Measurements from ENCODE around the gene EPN2. TPM values are rescaled to one million over a fixed set of nuclear protein-coding genes. Genes with fewer than 3 reads are reported as not detected.

Gene EPN2
- total RNA-seq, 1 experiment from 2014 or later = 113 TPM

DNA sequence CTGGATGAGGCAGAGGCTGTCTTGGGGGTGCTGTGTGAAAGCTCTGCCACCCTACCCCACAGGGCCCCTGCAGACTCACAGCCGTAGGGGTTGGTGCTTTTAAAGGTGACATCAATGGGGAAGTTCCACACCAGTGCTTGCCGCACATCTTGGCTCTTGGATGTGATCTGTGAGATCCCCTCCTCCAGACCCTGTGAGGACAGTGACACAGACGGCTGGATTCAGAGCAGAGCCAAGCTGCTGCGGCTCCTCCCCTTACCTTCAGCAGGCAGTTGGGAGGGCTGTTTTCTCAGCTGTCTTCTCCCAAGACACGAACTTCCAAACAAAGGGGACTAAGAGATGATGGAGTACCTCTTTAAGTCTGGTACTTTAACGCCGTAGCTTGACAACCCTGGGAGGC, 120.6 kb downstream of the EPN2 start:
- H3K9me3 ChIP-seq (ENCODE audit: insufficient read depth, low read depth) = no peaks in the 10 kb centered on the region
- H4K20me1 ChIP-seq (ENCODE audit: insufficient read depth) = no peaks in the 10 kb centered on the region
- intact Hi-C loops (cut with micrococcal nuclease; ENCODE audit: unreplicated experiment) = no loop called here
- no peak overlapping the region for H2AFZ ChIP-seq
- peaks cover 16% of the 10 kb centered on the region for H3K4me1 ChIP-seq (replicated peaks; ENCODE audit: insufficient read depth)
- no peaks in the 10 kb centered on the region for H3K27me3 ChIP-seq (ENCODE audit: insufficient read depth, low read depth)
- DNase-seq = no peak
- H3K27ac ChIP-seq = no peak overlapping the region
- H3K36me3 ChIP-seq (ENCODE audit: low read depth) = peaks cover 13% of the 10 kb centered on the region; the same call in 1 of the 2 replicates
- H3K79me2 ChIP-seq (ENCODE audit: low read depth) = peaks cover 16% of the 10 kb centered on the region
- POLR2A ChIA-PET (ENCODE audit: unreplicated experiment) = interaction anchor here (0.7 kb wide), 1 partner anchor 16 kb away, joined by 3 read pairs; no protein-coding TSS in a partner anchor
- no peak overlapping the region for H3K4me2 ChIP-seq
- CTCF ChIA-PET = no interaction called here
- H3K9me2 ChIP-seq (ENCODE audit: insufficient read depth) = no peaks in the 10 kb centered on the region
- no peak overlapping the region for H3K4me3 ChIP-seq
- peaks cover 18% of the 10 kb centered on the region for H3F3A ChIP-seq (ENCODE audit: insufficient read depth, low read depth)
- no peak for TF ChIP-seq EZH2 (IDR thresholded peaks at IDR 0.05; ENCODE audit: low read depth)
- TF ChIP-seq, protein P1, sequence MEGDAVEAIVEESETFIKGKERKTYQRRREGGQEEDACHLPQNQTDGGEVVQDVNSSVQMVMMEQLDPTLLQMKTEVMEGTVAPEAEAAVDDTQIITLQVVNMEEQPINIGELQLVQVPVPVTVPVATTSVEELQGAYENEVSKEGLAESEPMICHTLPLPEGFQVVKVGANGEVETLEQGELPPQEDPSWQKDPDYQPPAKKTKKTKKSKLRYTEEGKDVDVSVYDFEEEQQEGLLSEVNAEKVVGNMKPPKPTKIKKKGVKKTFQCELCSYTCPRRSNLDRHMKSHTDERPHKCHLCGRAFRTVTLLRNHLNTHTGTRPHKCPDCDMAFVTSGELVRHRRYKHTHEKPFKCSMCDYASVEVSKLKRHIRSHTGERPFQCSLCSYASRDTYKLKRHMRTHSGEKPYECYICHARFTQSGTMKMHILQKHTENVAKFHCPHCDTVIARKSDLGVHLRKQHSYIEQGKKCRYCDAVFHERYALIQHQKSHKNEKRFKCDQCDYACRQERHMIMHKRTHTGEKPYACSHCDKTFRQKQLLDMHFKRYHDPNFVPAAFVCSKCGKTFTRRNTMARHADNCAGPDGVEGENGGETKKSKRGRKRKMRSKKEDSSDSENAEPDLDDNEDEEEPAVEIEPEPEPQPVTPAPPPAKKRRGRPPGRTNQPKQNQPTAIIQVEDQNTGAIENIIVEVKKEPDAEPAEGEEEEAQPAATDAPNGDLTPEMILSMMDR (conservative IDR thresholded peaks at IDR 0.05) = no peak
- BruUV-seq (replicated peaks) = no TSS peak

DNA sequence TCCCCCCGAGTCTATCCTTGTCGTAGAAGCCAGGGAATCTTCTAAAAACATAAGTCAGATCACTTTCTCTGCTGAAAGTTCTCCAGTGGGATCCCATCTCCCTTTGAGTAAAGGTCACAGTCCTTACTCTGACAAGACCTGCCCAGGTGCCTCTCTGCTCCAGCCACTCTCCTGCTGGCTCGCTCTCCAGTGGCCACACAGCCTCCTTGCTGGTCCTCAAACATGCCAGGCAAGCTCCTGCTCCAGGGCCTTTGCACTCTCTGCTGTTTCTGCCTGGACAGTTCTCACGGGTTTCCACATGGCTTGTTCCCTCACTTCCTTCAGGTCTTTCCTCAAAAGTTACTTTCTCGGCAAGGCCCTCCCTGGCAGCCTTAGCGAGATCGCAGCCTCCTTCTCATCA, 122.0 kb downstream of the EPN2 start:
- no TSS peak for BruUV-seq (replicated peaks)
- Histone ChIP-seq H3K9me3 (ENCODE audit: insufficient read depth, low read depth) (no peaks in the 10 kb centered on the region), H3K4me3 (no peak overlapping the region), H3K27ac (no peak overlapping the region), H3K4me2 (no peak overlapping the region), H4K20me1 (ENCODE audit: insufficient read depth) (no peaks in the 10 kb centered on the region), H3K9me2 (ENCODE audit: insufficient read depth) (no peaks in the 10 kb centered on the region), H3F3A (ENCODE audit: insufficient read depth, low read depth) (peaks cover 23% of the 10 kb centered on the region), H2AFZ (no peak overlapping the region), H3K4me1 (replicated peaks; ENCODE audit: insufficient read depth) (peaks cover 18% of the 10 kb centered on the region), H3K36me3 (ENCODE audit: low read depth) (peaks cover 13% of the 10 kb centered on the region; the same call in 1 of the 2 replicates), H3K79me2 (ENCODE audit: low read depth) (peaks cover 16% of the 10 kb centered on the region), H3K27me3 (ENCODE audit: insufficient read depth, low read depth) (no peaks in the 10 kb centered on the region)
- ChIA-PET POLR2A (ENCODE audit: unreplicated experiment) (no interaction called here), CTCF (no interaction called here)
- intact Hi-C loops (cut with micrococcal nuclease; ENCODE audit: unreplicated experiment) = no loop called here
- no peak for DNase-seq
- TF ChIP-seq, protein P1 (conservative IDR thresholded peaks at IDR 0.05) = no peak
- no peak for TF ChIP-seq EZH2 (IDR thresholded peaks at IDR 0.05; ENCODE audit: low read depth)

DNA sequence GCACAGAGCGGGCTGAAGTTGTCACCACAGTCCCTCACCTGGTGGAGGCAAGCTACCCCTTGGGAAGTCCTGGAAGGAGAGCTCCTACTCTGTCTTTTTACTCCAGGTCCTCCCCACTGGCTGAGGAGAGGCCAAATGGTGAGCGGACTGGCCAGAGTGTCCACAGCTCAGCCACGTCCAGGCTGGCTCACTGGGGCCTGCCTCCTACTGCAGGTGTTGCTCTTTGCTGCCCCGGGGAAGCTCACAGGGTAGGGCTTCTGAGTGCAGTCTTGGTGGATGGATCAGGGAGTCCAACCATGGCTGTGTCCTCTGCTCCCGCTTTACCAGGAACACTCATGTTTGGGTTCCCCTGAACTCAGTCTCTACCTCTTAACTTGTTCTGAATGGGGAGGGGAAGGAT, 122.7 kb downstream of the EPN2 start:
- Histone ChIP-seq H3K27me3 (ENCODE audit: insufficient read depth, low read depth) (no peaks in the 10 kb centered on the region), H3F3A (ENCODE audit: insufficient read depth, low read depth) (peaks cover 16% of the 10 kb centered on the region), H3K4me3 (no peak overlapping the region), H2AFZ (no peak overlapping the region), H3K4me1 (replicated peaks; ENCODE audit: insufficient read depth) (peaks cover 13% of the 10 kb centered on the region), H3K79me2 (ENCODE audit: low read depth) (peaks cover 16% of the 10 kb centered on the region), H3K9me3 (ENCODE audit: insufficient read depth, low read depth) (no peaks in the 10 kb centered on the region), H4K20me1 (ENCODE audit: insufficient read depth) (no peaks in the 10 kb centered on the region), H3K27ac (no peak overlapping the region), H3K36me3 (ENCODE audit: low read depth) (peaks cover 13% of the 10 kb centered on the region; the same call in 1 of the 2 replicates), H3K9me2 (ENCODE audit: insufficient read depth) (no peaks in the 10 kb centered on the region), H3K4me2 (no peak overlapping the region)
- BruUV-seq (replicated peaks) = no TSS peak
- ChIA-PET CTCF (no interaction called here), POLR2A (ENCODE audit: unreplicated experiment) (no interaction called here)
- TF ChIP-seq EZH2 (IDR thresholded peaks at IDR 0.05; ENCODE audit: low read depth) = no peak
- TF ChIP-seq, protein P1 (conservative IDR thresholded peaks at IDR 0.05) = no peak
- no peak for DNase-seq
- intact Hi-C loops (cut with micrococcal nuclease; ENCODE audit: unreplicated experiment) = loop anchor here (5.0 kb wide), 2 partner anchors 292 to 392 kb away; no protein-coding TSS in a partner anchor

Measured in PC-9 (cell line).